Medulla oblongata (tissue), 1 donor: Measurements from ENCODE around the gene FBN1.

Experiments
- DNase-seq: peaks from one replicate; pipeline ENCODE4 v3.0.0-alpha.2; 2015; ENCODE audit errors: extremely low spot score

FBN1 gene

DNA sequence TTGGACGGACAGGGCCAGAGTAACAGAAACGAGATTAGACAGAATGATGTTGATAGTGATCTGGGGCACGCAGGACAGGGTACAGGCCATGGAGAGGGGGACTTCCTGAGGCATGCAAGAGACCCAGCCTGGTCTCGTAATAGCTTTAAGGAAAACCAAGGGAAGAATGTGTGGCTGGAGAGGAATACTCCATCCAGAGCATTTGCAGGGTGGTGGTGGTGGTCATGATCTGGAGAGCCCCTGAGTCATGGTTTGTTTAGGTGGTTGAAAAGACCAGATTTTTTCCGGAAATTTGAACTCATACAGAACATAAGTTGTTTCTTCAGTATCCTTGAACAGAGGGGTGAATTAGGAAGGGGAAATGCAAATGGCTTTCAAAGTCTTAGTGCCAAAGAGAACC is 175.8 kb downstream of the FBN1 start:
- no peak for DNase-seq

DNA sequence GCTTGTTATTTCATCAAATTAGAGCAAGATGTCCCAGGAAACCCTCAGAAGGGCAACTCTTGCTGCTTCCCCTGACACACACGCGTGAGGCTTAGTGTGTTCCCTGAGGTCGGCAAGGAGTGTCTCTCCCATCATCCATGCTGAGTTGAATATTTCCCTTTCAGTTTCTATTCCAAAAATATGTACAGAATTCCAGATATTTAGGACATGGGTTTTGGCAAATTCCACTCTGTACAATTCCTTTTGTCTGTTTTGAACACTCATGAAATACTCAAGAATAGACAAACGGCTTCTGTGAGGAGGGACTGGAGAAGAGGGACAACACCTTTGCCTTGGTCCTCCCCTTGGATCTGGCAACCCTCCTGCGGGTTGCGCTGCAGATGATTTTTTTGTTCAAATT is 176.2 kb downstream of the FBN1 start:
- DNase-seq = no peak

DNA sequence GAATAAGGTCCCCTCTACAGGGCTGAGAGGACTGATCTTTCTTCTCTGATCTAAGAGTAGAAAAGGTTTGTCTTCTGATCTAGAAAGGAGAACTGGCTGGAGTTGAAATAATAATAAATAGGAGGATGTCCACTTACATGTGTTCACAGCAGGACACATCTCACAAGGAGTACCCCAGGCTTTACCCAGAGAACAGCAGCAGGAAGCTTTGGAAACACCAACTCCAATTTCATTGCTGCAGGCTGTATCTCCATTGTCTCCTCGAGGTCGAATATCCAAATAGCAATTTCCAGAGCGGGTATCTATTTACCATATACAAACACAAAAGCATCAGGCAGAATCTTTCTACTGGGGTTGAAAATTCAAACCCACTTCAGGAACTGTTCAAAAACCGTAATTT is 177.7 kb downstream of the FBN1 start:
- no peak for DNase-seq

DNA sequence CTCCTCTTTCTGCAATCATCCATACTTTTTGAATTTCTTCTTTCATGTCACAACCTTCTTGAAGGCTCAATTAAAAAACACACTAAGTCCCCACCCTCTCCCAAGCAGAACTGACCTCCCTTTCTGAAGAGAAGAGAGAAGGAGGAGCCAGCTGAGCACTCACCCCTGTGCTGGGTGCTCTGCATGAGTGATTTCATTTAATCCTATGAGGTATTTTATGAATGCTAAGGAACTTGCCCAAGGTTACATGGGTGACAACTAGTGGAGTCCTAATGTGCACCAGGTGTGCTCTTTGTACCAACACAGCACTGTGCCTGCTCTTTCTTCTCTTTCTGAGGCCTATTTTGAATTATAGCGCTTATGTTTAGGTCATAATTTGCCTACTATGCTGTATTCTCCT is 178.7 kb downstream of the FBN1 start:
- DNase-seq = no peak

DNA sequence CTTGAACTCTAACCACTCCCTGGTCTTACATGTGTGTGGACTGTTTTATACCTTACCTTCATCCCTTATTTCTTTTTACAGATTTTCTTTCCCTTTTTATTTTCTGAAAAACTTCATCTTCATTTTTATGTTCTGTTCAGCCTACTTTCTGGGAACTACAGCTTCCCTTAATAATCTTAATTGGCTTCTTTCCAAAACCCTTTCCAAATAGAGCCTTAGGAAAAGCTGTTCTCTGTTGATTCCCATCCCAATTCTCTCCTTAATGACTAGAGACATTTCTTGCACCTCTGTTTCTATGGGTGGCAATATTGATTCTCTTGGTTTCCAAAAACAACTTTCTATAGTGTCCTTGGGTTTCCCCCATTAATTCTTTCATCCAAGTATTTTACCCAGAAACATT is 179.4 kb downstream of the FBN1 start:
- no peak for DNase-seq

DNA sequence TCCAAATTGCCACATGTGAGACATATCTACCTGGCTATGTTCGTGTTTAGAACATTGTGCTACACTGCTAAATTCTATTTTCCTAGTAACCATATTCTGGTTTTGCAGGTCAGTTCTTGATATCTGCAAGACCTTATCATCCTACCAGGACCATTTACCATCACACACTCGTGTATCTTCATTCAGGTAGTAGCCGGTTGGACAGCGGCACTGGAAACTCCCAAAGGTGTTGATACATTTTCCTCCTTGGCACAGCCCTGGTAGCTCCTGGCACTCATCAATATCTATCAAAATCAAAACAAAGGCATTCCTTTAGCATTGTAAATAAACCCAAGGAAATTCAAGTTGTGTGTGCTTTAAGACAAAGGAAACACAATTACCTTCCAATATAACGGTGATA is 180.1 kb downstream of the FBN1 start:
- DNase-seq = no peak

DNA sequence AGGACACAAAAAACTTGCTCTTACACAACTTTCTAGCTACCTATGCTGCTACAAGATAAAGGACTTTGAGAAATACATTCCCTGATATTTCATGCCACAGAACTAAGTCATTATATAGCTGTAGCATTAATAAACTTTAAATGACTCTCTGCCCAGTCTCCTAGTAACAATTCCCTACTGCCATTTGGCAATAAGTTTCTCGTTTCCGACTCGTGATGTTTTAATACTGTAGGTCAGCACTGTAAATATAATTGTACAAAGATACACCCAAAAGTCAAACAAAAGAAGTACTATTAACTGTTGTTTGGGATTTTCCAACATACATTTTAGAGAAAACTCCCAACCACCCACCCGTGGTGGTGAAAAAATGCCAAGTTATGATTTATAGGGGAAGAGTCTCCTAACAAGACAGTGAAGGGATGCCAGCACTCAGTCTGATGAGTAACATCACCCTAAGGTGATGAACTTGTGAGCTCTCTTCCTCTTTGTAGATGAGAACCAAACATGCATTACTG is 182.1 kb downstream of the FBN1 start:
- DNase-seq = no peak

DNA sequence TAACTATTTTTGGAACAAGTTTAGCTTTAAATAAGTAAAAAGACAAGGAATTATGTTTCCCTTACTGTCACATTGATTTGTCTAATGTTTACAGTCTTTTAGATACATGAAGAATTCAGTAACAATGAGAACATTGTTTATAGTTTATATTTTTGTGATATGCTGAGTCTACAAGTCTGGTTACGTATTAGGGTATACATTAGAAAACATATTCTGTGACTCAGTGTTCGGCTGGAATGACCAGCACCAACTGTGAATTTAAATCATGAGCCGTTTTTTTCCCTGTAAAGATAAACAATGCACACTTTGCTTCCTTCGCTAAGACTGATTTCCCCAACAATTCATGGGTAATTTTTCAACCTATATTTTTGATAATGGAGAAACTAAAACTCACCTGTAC is 182.8 kb downstream of the FBN1 start:
- no peak for DNase-seq

DNA sequence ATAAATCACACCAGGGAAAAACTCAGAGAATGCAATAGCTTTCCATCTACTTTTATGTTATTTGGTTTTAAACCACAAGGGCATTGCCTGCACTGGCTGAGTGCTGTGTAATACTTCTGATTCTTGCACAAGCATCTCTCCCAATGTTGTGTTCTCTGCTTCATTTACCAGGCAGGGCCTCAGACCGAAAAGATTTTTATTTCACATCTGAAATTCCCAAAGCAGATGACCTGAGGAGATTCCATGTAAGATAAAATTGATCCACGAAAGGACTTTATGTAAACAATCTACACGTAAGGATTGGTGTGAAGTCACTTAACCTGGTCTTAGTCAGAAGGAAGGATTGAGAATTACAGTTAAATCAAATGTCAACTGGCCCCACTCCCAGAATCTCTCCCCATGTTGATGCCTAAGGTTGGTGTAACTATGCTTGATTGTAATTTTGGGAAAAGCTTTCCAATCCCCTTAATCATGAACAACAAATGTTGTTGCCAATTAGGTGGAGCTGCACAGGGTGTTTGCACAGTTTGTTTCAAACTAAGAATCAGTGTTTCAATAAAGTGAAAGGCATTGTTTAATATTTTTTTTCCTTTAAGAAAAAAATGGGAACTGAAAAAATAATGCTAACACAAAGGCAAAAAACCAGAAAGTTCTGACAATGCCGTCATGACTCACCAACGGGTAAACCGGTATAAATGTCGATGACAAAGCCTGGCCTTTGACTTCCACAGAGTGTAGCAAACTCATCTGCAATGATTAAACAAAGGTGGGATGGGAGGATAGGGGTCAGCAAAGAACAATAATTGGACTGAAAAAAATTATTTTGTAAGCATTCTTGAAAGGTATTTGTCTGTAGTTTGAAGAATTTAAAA is 185.7 kb downstream of the FBN1 start:
- DNase-seq = no peak

DNA sequence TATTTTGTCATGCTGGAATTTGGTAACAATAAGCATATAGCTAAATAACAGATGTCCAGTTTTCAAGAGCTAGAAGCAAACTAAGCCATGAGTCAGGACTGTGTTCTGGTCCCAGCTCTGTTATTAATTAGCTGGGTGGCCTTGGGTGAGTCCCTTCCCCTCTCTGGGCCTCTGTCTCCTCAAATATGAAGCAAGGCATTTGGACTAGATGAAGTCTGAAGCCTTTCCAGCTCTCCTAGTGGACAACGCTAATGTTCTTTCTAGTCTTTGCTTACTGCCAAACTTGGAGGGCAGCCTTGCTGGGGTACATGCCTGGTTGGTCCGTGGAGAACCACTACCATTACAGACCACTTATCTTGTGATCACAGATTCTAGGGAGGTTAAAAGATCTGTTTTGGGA is 186.6 kb downstream of the FBN1 start:
- no peak for DNase-seq

DNA sequence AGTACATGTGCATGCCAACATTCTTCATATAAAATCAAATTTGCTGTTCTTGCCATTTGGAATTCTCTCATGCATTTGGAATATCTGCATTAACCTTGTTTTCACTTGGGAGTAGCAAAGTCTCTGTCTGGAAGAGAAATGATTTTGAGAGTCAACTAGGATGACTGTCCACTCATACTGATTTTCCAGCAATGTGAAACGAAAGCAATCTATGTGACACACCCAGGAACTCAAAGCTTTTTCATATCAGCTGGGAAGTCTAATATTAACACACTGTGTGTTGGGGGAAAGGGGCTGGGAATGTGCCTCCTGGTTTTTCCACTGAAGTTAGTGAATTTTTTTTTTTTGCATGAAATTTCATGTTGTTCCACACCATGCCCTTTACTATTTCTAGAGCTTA is 189.4 kb downstream of the FBN1 start:
- no peak for DNase-seq

DNA sequence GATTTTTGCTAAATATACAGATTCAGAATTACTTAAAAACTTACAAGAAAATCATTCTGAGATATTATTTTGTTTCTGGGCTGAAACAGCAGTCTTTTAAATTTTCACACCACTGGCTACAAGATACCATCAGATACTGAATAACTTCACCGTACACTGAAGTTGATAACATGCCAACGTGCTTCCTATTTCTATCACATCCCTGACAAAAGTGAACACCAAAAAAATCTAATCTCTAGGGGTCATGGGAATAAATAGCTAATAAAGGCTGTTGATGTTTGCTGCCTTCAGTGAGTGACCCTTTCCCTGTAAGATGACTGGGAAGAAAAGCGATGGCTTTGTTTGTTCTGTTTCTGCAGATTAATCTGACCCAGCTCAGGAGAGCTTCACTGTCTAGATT is 193.8 kb downstream of the FBN1 start:
- DNase-seq = no peak

DNA sequence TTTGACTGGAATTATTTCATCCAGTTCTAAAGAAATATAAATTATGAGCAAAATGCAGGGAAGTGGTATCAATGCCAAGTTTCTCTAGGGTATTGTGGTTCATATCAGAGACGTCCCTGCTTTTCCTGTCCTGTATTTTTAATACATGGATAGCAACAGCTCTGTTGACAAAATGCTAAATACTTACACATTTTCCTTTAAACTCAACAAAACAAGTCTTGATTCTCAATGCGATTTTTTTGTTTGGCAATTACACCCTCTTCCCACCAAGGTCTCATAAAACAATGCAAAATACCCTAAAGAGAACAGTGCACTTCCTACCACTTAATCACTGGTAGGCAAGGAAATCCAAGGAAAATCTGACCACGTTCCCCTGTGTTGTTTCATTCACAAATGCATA is 194.3 kb downstream of the FBN1 start:
- DNase-seq = no peak

DNA sequence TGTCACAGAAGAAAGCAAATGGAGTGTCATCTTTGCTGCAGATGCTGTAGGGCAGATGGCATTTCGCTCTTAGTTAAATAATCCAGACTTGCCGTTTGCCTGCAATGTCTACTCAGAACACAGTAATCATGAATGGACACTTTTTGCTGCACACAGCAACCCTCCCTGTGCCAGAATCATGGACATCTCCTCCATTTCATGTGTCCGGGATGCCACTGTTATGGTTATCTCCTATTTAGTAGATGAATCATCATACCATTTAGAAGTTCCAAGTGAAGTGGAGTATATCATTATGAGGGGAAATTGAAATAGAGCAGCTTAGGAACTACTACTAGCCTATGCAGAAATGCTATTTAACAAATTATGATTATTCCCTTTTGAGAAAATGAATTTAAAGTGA is 195.8 kb downstream of the FBN1 start:
- DNase-seq = no peak

DNA sequence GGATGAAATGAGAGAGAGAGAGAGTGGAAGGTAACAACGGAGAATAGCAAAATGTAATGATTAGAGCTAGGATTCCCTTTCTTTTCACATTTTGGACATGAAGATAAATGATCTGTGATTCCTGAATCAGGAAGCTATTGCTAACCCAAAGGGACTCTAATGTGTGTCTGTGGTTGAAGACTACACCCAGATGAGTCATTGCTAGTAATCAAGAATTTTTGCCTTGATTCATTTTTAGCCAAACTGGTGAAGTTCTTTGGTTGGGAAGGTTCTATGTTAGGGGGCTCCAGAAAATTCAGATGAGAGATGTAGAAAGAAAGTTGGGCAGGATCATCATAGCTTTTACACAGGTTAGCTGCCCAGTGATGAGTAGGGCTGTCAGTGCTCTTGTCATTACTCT is 197.9 kb downstream of the FBN1 start:
- no peak for DNase-seq

DNA sequence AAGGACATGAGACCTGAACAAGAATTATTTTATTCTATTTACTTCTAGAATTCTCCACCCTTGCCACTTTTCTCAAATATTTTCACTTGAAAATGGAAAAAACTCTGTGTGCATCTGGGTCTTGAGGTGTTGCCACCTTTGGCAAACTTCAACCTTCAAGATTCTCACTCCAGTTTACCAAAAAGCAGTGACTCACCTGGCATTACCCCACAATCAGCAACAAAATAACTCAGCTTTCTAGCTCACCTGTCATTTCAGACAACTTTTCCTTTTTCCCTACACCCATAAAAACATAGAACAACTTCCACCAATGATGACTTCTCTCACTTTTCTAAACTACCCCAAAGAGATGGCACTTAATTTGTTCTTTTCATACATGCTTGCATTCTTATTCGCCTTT is 198.5 kb downstream of the FBN1 start:
- no peak for DNase-seq

DNA sequence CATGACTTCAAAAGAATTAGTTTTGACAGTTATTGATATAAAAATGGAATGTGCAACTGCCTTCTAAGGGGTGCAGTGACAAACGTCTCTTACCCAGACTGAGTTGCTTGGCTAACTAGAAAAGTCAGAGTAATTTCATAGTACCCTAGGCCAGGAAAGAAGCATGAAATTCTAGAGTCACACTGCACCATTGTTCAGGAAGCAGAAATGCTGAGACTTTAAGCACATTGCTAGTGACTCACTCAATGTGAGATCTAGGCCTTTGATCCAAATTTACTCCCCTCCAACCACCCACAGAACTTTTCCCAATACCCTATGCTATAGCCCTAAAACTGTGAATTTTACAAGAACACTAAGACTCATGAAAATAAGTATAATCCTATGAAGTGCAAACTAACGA is 203.5 kb downstream of the FBN1 start:
- DNase-seq = no peak

DNA sequence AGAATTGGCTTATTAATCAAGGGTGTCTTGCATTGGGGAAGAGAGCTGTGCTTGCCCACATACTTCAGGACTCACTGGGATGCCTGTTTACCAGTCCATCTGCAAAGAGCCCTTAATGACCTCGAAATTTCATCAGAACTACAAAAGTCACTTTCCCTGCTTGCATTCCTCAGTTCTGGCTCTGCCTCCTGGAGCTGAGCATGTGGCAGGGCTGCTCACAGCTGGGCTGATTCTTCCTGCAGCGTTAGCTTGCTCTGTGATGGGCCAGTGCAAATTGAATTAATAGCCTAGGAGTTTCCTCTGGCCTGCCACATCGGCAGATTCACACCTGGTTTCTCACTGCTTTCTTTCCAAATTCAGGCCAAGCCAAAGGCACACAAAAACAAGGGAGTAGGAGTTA is 205.4 kb downstream of the FBN1 start:
- DNase-seq = no peak

DNA sequence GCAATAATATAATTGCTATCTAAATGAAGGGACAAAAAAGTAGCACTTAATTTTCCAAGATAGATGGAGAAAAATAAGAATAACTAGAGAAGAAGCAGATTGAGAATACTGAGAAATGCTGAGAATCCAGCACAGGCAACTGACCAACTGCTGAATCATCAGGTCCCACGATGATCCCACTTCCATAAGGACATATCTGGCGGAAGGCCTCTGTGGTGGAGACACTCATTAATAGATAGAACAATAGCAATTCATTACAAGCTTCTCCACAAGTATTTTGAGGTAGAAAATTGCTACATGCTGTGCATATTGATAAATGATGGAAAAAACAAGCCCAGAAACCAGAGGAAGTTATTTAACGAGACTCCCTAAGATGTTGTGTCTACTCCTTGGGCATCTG is 208.3 kb downstream of the FBN1 start:
- no peak for DNase-seq

DNA sequence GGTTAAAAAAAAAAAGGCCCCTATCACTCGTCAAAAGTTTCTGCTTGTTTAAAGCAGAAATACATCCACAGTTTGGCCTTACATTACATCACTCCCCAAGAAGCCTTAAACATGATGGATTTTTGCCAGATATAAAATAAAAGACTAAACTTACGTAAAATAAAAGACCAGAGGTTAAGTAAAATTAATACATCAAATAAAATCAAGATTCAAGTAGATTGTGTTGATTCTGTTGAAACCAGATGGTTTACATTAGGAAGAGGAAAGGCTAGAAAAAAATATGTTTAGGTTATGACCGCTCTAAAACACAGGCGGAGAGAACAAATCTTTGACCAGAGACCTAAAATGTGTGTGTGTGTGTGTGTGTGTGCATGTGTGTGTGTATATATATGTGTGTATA is 210.2 kb downstream of the FBN1 start:
- DNase-seq = no peak

DNA sequence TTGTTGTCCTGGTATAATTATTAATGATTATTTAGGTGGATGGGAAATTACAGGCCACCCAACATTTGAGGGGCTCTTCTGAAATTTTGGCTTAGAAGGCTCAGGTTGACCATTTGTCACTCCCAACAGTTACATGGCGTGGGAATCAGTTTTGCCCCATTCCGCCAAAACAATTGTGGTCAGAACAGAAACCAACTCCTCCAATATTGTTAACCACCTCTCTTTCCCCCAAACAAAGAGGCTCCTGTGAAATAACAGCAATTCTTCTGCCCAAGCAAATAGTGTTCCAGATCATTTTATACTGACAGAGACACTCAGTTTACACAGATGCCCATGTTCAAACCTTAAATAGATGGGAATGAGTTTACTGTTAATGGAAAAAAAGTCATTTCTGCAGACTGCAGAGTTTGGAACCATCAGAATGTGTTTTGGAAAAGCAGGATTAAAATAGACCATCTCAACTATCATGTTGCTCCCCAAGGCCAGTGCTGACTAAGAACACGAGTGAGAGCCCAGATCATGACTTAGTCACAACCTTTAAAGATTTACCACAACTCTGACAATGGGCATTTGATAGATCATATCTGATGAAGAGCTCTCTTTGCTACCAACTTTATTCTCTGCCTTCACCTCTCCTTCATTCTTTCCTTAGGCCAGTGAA is 212.2 kb downstream of the FBN1 start:
- no peak for DNase-seq

DNA sequence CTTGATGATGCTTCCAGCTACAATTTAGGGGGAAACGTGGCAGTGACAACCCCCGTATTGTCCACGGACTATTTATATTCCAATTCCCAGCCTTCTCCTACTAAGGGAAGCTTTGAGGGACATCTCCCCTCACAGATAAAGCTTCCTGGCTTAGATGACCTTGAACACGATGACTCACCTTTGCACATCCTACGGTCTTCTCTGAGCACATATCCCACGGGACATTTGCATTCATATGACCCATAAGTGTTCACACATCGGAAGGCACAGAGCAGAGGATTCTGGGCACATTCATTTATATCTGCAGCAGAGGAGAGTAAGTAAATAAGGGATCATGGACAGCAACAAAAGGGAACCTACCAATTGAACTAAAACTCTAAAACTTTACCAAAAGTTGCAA is 212.8 kb downstream of the FBN1 start:
- DNase-seq = no peak

DNA sequence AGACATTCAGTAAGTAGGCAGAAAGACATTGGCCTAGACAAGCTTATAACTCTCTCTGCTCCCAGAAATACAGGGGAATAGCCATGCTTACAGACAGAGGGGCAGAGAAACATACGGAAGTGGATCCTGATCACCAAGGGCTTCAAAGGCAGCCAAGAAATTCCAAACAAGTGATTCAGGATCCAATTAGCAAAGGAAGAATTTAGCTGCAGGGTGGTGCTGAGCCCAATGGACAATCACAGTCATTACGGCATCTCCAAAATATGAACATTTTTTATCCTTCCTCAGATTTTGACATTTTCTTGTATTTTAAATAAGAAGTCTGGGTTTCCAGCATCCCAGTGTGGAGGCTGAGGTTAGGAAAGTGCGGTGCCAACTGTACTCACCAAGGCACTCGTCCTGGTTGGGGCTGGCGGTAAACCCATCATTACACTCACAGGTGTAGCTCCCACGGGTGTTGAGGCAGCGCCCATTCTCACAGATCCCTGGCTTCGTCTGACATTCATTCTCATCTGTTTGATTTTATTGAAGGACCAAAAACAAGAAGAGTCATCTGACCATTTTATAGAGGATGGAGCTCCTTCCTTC is 217.5 kb downstream of the FBN1 start:
- DNase-seq = no peak
